ENCODE results near the gene PIGH.

GRCh38 chr14:67571991-67572323, 28.1 kb downstream of the PIGH start:
- TF ChIP-seq ARNTL (CRISPR knock-in tag; IDR thresholded peaks at IDR 0.05; ENCODE audit: borderline replicate concordance, low read depth): no peak
- TF ChIP-seq TOX (CRISPR knock-in tag; IDR thresholded peaks at IDR 0.05; ENCODE audit: borderline replicate concordance): no peak
- TF ChIP-seq PPARA (CRISPR knock-in tag; IDR thresholded peaks at IDR 0.05; ENCODE audit: borderline replicate concordance): no peak
- TF ChIP-seq, protein P1, sequence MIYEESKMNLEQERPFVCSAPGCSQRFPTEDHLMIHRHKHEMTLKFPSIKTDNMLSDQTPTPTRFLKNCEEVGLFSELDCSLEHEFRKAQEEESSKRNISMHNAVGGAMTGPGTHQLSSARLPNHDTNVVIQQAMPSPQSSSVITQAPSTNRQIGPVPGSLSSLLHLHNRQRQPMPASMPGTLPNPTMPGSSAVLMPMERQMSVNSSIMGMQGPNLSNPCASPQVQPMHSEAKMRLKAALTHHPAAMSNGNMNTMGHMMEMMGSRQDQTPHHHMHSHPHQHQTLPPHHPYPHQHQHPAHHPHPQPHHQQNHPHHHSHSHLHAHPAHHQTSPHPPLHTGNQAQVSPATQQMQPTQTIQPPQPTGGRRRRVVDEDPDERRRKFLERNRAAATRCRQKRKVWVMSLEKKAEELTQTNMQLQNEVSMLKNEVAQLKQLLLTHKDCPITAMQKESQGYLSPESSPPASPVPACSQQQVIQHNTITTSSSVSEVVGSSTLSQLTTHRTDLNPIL (CRISPR knock-in tag; IDR thresholded peaks at IDR 0.05; ENCODE audit: low read depth): no peak

All from SK-N-SH treated with all-trans-retinoic acid at 6 μM for 48 hours (cell line).